ENCODE data around the gene ST8SIA2.

- no peak for TF ChIP-seq SIN3A (IDR thresholded peaks at IDR 0.05; ENCODE audit: borderline replicate concordance, insufficient read depth, low read depth, low read length)
- TF ChIP-seq CTCF (IDR thresholded peaks at IDR 0.05): no peak
- TF ChIP-seq POLR2AphosphoS5 (IDR thresholded peaks at IDR 0.05; ENCODE audit: low read depth, low read length): no peak
Measured at GRCh38 chr15:92467245-92467644, 73.6 kb downstream of the ST8SIA2 start.
